ENCODE measurements around the gene SLC35F1.

- TF ChIP-seq POLR2A (IDR thresholded peaks at IDR 0.05) = no peak
- no peak for TF ChIP-seq CTCF (IDR thresholded peaks at IDR 0.05)
These were observed 410.8 kb downstream of the SLC35F1 start for GRCh38 chr6:118317581-118318563.
